ENCODE measurements around the gene PES1.
"Not testable (repeated sequence)": the region's sequence is repeated elsewhere in the genome, so short reads cannot be mapped to it uniquely, and the experiment has no call there.

- TF ChIP-seq CTCF (IDR thresholded peaks at IDR 0.05; ENCODE audit: insufficient read depth, low read length, poor library complexity, severe bottlenecking); EZH2phosphoT487 (conservative IDR thresholded peaks at IDR 0.05; ENCODE audit: low read length): not testable (repeated sequence)
These were observed 627 bp upstream of the PES1 start for GRCh38 chr22:30592360-30592713.

All from SU-DHL-6 (cell line).